ENCODE data around the gene CDC14A. TPM values are rescaled to one million over a fixed set of nuclear protein-coding genes. Genes with fewer than 3 reads are reported as not detected.
"Not testable (repeated sequence)": the region's sequence is repeated elsewhere in the genome, so short reads cannot be mapped to it uniquely, and the experiment has no call there.

Gene CDC14A
- polyA plus RNA-seq, 1 of the 3 experiments (the other 2 are of a cell fraction) = 2.2 TPM

GRCh38 chr1:100400404-100400803, 48.1 kb downstream of the CDC14A start:
- peak overlapping the region; percentile 61 for H2AFZ ChIP-seq (ENCODE audit: low read depth)
- CTCF ChIA-PET = interaction anchor here (1.0 kb wide), 1 partner anchor 55 kb away, joined by 3 read pairs; no protein-coding TSS in a partner anchor
- 63% methylated on average over 2 of the region's 2 CpGs for WGBS (ENCODE audit: low lambda C conversion rate)

GRCh38 chr1:100404821-100405220, 52.5 kb downstream of the CDC14A start:
- Histone ChIP-seq H3K79me2 (ENCODE audit: insufficient read depth) (peaks cover 4% of the 10 kb centered on the region; the same call in 1 of the 2 replicates), H3K9me3 (no peaks in the 10 kb centered on the region), H3K27me3 (ENCODE audit: insufficient read depth) (no peaks in the 10 kb centered on the region), H4K20me1 (ENCODE audit: insufficient read depth) (no peaks in the 10 kb centered on the region), H3F3A (replicated peaks; ENCODE audit: insufficient read depth) (no peaks in the 10 kb centered on the region), H3K9ac (no peak overlapping the region), H3K4me1 (ENCODE audit: control insufficient read depth in 1 of 2, insufficient read depth in 2 of 2, low read depth in 1 of 2, low read length in 1 of 2) (peaks cover 2 to 4% of the 10 kb centered on the region in 2 experiments; a peak in 3 of 4 replicates), H3K36me3 (replicated peaks in 1 of 2; ENCODE audit: control insufficient read depth in 1 of 2, insufficient read depth in 2 of 2, low read length in 1 of 2) (no peaks in the 10 kb centered on the region), H3K4me3 (ENCODE audit: low read depth in 2 of 2, low read length in 1 of 2) (no peak overlapping the region), H3K9me2 (no peaks in the 10 kb centered on the region), H2AFZ (ENCODE audit: low read depth) (no peak overlapping the region), H3K4me2 (no peak overlapping the region), H3K27ac (ENCODE audit: low read depth in 2 of 2, low read length in 1 of 2) (peak overlapping the region in 1 of 2 experiments; percentile 33; a peak in 1 of 4 replicates)
- ChIA-PET POLR2A (no interaction called here), CTCF (interaction anchor here (1.1 kb wide), 1 partner anchor 464 kb away, joined by 3 read pairs; no protein-coding TSS in a partner anchor)
- DNase-seq = no peak
- 64% methylated on average over 2 of the region's 2 CpGs for WGBS (ENCODE audit: low lambda C conversion rate)
- TF ChIP-seq FOXM1 (IDR thresholded peaks at IDR 0.05; ENCODE audit: low read depth) (no peak), SMC3 (IDR thresholded peaks at IDR 0.05; ENCODE audit: low read depth, low read length) (no peak), CTCF (IDR thresholded peaks at IDR 0.05) (no peak), MAX (IDR thresholded peaks at IDR 0.05; ENCODE audit: low read depth) (no peak), ELF1 (IDR thresholded peaks at IDR 0.05) (no peak), TCF12 (IDR thresholded peaks at IDR 0.05) (no peak), GABPA (IDR thresholded peaks at IDR 0.05; ENCODE audit: low read depth) (no peak), TAF1 (IDR thresholded peaks at IDR 0.05; ENCODE audit: borderline replicate concordance, low read depth, low read length) (no peak), TEAD4 (IDR thresholded peaks at IDR 0.05; ENCODE audit: borderline replicate concordance, insufficient read depth) (no peak), RCOR1 (IDR thresholded peaks at IDR 0.05; ENCODE audit: low read length) (no peak), MXI1 (IDR thresholded peaks at IDR 0.05; ENCODE audit: low read depth, low read length) (no peak)

More at GRCh38 chr1:100400404-100400803, 48.1 kb downstream of the CDC14A start:
- Histone ChIP-seq H3K27ac (ENCODE audit: low read depth in 2 of 2, low read length in 1 of 2) (no peak overlapping the region), H4K20me1 (ENCODE audit: insufficient read depth) (no peaks in the 10 kb centered on the region), H3K79me2 (ENCODE audit: insufficient read depth) (no peaks in the 10 kb centered on the region), H3K9me2 (no peaks in the 10 kb centered on the region), H3K27me3 (ENCODE audit: insufficient read depth) (no peaks in the 10 kb centered on the region), H3K9ac (no peak overlapping the region), H3K36me3 (replicated peaks in 1 of 2; ENCODE audit: control insufficient read depth in 1 of 2, insufficient read depth in 2 of 2, low read length in 1 of 2) (no peaks in the 10 kb centered on the region), H3K4me2 (no peak overlapping the region), H3K4me1 (ENCODE audit: control insufficient read depth in 1 of 2, insufficient read depth in 2 of 2, low read depth in 1 of 2, low read length in 1 of 2) (peaks cover 2 to 4% of the 10 kb centered on the region in 2 experiments; a peak in 3 of 4 replicates), H3K9me3 (no peaks in the 10 kb centered on the region), H3K4me3 (ENCODE audit: low read depth in 2 of 2, low read length in 1 of 2) (no peak overlapping the region), H3F3A (replicated peaks; ENCODE audit: insufficient read depth) (no peaks in the 10 kb centered on the region)
- no peak for TF ChIP-seq USF2 (IDR thresholded peaks at IDR 0.05; ENCODE audit: borderline replicate concordance, low read depth, low read length)
- no peak for TF ChIP-seq RFX5 (IDR thresholded peaks at IDR 0.05; ENCODE audit: low read length)
- no peak for TF ChIP-seq YY1 (IDR thresholded peaks at IDR 0.05; ENCODE audit: low read depth)
- no peak for TF ChIP-seq SMC3 (IDR thresholded peaks at IDR 0.05; ENCODE audit: low read depth, low read length)
- no peak for TF ChIP-seq JUND (IDR thresholded peaks at IDR 0.05)
- TF ChIP-seq RCOR1 (IDR thresholded peaks at IDR 0.05; ENCODE audit: low read length) = no peak
- no peak for TF ChIP-seq NRF1 (IDR thresholded peaks at IDR 0.05; ENCODE audit: low read depth, low read length)
- no peak for TF ChIP-seq CHD2 (IDR thresholded peaks at IDR 0.05; ENCODE audit: low read length, partially characterized antibody)
- no peak for TF ChIP-seq POLR2AphosphoS5 (IDR thresholded peaks at IDR 0.05; ENCODE audit: low read depth, low read length)
- TF ChIP-seq PBX3 (IDR thresholded peaks at IDR 0.05) = no peak
- TF ChIP-seq IRF3 (IDR thresholded peaks at IDR 0.05; ENCODE audit: low read depth, low read length) = no peak
- POLR2A ChIA-PET = interaction anchor here (0.6 kb wide), 1 partner anchor 35 kb away, joined by 3 read pairs; no protein-coding TSS in a partner anchor
- peak; percentile 12 for DNase-seq

GRCh38 chr1:100405902-100406301, 53.6 kb downstream of the CDC14A start:
- H3K9ac ChIP-seq; H2AFZ ChIP-seq (ENCODE audit: low read depth); H3K27me3 ChIP-seq (ENCODE audit: insufficient read depth); H3F3A ChIP-seq (replicated peaks; ENCODE audit: insufficient read depth); CTCF ChIA-PET; H3K79me2 ChIP-seq (ENCODE audit: insufficient read depth); H3K4me3 ChIP-seq (ENCODE audit: low read depth in 2 of 2, low read length in 1 of 2); H3K27ac ChIP-seq (ENCODE audit: low read depth in 2 of 2, low read length in 1 of 2); H3K4me2 ChIP-seq; POLR2A ChIA-PET; H3K9me3 ChIP-seq; H3K9me2 ChIP-seq; DNase-seq; H3K4me1 ChIP-seq (ENCODE audit: control insufficient read depth in 1 of 2, insufficient read depth in 2 of 2, low read depth in 1 of 2, low read length in 1 of 2); H3K36me3 ChIP-seq (replicated peaks in 1 of 2; ENCODE audit: control insufficient read depth in 1 of 2, insufficient read depth in 2 of 2, low read length in 1 of 2); H4K20me1 ChIP-seq (ENCODE audit: insufficient read depth): not testable (repeated sequence)
- 92% methylated on average over 5 of the region's 5 CpGs for WGBS (ENCODE audit: low lambda C conversion rate)

Measured in SK-N-SH (cell line).